HG03575 (cell line): ENCODE data around the gene PSKH1.

Experiments used
- ATAC-seq: cut with Tn5 transposase; IDR thresholded peaks from one replicate; pipeline ENCODE4 v1.9.1; 2021; ENCODE audit not compliant: unreplicated experiment, insufficient number of reproducible peaks, low FRiP score; ENCODE audit errors: extremely low read depth

Gene PSKH1

DNA sequence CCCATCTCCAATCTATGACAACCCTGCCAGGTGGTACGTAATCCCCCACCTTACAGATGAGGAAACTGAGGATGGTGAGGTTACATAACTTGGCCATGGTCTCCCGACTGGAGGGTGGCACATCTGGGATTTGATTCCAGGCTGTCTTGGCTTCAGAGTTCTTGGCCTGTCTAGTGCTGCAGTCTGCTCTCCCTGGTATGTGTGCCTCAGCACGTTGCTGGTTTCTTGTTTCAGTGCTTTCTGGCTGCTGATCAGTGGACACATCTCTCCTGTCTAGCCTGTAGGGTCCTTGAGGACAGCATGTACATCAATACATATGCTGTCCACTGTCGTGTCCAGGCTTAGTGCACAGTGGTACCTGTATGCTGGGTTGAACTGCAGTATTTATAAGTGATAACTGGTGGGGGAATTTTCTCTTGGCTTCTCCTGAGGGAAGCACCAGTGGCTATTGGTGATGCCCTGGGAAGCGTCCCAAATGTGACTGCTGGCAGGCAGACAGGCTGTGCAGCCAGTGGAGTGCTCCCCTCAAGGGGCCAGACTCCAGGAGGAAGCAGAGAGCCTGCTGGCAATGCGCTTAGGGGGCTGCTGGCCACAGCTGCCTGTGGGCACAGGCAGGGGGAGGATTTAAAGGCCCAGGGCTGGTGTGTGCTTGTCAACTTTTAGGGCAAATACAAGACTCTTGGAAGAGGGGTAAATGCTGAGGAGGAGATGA is 24.2 kb downstream of the PSKH1 start:
- ATAC-seq, result no peak

DNA sequence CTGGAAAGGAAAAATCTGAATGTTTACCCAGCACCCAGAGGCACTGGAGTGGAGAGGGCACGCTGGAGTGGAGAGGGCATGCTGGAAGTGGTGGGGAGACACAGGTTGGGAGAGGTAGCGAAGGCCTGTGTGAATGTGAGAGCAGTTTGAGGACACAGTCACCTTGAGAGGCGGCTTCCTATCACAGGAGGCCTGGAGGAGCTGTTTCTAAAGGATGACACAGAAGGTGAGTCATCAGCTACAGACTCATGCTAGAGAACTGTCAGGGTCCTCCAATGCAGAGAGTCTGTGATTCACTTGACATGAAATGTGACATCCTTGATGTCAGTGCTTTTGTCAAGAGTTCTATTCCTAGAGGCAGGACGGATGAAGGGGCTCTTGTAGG is 24.8 kb downstream of the PSKH1 start:
- no peak for ATAC-seq

DNA sequence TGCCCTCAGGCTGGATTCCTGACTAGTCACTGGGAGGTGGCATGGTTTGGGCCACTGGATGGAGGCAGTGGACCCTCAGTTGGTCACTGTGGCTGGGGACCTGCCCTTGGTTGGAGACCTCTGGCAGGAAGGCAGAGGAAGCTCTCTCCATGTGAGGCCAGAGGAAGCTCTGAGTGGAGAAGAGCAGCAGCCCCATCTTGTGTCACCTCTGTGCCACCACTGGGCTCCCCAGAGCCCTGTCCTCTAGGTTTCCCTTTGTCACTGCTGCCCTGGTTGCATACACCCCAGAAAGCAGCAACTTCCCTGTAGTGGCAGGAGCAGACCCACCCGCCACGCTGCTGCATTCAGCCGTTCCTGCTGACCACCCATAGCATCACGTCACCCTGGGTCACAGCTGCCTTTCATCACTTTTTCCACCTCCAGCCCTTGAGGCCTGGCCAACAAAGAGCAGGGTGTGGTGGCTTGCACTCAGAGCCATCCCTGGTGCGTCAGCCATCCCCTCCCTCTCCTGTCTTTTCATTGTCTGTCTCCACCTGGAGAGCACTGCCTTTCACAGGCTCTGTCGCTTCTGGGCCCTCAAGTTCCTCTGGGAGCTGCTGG is 26.7 kb downstream of the PSKH1 start:
- no peak for ATAC-seq

DNA sequence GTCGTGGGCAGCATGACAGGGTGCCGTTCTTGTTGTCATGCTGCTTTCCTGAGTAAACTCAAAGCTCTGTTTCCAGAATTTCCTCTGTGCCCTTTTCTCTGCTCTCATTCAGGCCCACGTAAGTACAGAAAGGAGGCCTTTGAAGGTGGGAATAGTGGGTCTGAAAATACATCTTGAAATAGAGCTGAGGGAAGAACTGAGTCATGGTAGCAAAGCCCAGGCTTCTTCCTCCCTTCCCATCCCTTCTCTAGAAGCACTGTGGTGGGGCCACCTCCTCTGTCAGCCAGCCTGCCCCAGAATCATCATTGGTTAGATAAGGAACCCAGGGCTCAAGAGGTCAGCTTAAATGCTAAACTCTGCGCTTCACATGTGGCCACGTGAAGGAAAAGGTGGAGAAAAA is 29.2 kb downstream of the PSKH1 start:
- ATAC-seq, result no peak

DNA sequence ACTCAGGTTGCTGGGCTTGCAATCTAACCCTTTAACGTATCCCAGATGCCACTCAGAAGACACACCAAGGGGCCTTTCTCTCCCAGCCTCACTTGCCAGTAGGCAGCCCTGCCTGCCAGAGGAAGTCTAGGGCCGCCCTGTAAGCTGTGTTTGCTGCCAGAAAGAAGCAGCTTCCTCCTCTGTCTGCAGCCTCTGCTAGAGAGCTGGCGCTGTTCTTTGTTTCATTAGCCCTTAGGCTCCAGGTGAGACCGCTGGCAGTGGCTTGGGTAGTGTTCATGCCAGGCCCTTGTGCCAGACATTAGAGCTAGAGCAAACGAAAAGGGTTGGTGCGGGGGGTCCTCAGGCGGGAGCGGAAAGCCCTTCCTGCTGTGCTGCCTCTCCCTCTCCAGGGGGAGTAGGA is 29.7 kb downstream of the PSKH1 start:
- no peak for ATAC-seq

DNA sequence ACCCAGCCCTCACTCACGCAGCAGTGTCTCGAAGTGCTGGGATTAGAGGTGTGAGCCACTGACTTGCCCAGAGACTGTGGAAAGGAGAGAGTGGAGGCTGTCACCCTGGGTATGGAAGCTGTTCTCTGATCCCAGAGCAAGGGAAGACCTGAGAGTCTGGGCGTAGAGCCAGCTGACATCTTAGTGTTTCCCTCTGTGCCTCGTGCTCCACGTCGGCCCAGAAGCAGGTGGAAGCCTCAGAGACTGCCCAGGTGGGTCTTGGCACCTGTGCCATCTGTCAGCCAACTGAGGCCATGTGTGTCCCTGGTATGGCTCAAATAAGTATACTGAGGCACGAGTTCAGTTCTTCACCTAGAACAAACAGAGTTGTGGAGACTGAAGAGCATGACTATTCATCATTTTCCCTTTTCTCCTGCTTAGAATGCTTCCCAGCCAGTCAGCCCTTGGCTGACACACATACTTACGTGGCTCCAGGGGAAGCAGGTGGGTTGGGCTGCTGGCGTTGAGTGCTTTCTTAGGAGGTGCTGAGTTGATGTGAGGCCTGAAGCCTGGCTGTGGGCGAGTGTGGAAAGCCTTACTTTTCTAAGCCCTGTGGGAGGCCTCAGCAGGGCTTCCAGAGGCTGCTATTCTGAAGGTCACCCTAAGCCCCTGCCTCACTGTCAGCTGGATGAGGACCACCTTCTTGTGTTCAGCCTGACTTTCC is 30.5 kb downstream of the PSKH1 start:
- no peak for ATAC-seq

DNA sequence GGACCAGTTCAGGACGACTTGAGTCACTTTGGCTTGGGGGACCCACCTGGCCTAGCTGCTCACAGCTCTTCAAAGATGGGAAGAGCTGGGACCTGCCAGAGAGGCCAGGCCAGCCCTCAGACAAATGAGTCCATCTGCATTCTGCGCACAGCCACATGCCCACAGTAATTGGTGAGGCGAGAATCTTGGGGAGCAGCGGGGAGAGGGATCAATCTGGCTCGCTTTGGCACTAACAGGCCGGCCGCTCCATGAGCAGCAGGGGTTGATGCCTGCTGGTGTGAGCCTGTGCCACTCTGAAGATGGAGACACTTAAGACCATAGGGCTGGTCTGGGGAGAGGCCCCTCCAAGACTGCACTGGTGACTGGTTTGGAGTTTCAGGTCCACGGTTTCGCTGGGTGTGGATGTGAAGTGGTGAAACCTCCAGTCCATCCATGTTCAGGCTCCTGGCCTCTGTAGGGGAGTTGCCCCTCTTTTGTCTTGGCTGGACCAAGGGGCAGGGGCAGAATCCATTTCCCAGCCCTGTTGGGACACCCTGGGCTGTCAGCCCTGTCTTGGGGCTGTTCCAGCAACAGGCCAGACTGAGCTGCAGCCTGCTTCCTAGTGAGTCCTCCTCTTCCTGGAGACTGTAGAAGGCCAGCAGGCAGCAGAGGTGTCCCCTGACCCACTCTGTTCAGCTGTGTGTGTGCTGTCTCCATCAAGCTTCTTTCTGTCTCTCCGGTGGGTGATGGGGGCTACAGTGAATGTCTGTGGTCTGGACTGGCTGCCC is 31.3 kb downstream of the PSKH1 start:
- ATAC-seq, result no peak

DNA sequence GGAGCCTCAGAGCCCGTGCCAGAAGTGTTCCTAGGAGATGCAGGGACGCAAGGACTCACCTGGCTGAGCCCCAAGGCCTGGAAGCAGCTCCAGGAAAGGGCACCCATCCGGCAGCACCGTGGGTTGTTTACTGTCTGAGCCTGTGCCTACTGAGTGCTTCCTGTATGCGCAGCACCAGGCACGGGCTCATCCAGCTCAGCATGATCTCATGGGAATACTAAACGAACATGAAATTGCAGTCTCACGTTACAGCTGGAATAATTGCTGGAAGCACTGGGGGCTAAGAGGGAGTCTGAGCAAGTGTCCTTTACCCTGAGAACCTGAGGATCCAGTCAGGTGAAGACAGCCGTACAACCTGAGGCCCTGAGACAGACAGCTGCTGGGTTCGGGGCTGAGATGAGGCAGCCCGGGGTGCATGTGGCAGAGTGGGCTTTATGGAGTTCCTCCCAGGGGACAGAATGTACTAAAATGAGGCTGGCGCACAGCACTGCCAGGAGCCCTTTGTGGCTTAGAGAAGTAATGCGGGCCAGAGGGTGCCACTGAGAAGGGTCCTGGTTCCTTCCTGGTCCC is 33.2 kb downstream of the PSKH1 start:
- no peak for ATAC-seq

DNA sequence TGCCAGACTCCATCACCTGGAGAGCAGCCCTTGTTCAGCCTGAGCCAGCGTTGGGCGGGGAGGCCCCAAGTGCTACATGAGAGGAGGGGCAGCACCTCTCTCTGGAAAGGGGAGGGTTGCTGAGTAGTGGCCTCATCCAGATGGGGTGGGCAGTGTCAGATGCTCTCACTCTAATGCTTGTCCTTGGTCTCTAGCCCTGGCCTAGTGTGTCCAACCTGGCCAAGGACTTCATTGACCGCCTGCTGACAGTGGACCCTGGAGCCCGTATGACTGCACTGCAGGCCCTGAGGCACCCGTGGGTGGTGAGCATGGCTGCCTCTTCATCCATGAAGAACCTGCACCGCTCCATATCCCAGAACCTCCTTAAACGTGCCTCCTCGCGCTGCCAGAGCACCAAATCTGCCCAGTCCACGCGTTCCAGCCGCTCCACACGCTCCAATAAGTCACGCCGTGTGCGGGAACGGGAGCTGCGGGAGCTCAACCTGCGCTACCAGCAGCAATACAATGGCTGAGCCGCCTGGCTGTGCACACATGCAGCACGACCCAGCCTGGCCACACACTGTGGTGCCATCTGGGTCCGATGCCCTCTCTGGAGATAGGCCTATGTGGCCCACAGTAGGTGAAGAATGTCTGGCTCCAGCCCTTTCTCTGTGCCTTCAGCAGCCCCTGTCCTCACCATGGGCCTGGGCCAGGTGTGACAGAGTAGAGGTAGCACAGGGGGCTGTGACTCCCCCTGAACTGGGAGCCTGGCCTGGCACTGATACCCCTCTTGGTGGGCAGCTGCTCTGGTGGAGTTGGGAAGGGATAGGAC is 34.3 kb downstream of the PSKH1 start:
- no peak for ATAC-seq

DNA sequence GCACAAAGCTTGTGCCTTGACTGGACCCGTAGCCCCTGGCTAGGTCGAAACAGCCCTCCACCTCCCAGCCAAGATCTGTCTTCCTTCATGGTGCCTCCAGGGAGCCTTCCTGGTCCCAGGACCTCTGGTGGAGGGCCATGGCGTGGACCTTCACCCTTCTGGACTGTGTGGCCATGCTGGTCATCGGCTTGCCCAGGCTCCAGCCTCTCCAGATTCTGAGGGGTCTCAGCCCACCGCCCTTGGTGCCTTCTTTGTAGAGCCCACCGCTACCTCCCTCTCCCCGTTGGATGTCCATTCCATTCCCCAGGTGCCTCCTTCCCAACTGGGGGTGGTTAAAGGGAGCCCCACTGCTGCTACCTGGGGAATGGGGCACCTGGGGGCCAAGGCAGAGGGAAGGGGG is 35.1 kb downstream of the PSKH1 start:
- ATAC-seq, result no peak

DNA sequence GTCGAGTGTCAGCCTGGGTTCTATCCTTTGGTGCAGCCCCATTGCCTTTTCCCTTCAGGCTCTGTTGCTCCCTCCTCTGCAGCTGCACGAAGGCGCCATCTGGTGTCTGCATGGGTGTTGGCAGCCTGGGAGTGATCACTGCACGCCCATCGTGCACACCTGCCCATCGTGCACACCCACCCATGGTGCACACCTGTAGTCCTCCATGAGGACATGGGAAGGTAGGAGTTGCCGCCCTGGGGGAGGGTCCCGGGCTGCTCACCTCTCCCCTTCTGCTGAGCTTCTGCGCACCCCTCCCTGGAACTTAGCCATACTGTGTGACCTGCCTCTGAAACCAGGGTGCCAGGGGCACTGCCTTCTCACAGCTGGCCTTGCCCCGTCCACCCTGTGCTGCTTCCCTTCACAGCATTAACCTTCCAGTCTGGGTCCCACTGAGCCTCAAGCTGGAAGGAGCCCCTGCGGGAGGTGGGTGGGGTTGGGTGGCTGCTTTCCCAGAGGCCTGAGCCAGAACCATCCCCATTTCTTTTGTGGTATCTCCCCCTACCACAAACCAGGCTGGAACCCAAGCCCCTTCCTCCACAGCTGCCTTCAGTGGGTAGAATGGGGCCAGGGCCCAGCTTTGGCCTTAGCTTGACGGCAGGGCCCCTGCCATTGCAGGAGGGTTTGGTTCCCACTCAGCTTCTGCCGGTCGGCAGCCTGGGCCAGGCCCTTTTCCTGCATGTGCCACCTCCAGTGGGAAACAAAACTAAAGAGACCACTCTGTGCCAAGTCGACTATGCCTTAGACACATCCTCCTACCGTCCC is 35.7 kb downstream of the PSKH1 start:
- no peak for ATAC-seq

DNA sequence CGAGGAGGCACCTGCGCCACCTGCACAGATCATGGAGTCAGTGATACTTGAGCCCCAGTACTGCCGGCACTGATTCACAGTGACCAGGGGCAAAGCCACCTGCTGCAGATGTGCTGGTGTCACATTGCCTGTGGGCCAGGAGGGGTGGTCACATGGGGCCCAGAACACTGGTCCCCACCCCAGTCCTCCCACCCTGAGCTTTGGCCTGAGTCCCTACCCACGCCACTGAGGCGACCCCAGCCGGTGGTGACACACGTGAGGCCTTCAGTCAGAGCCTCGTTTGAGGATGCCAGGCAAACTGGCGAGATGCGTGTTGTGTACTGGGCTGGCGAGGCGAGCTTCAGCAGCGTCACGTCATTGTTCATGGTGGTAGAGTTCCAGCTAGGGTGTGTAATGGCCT is 37.1 kb downstream of the PSKH1 start:
- ATAC-seq, result no peak

DNA sequence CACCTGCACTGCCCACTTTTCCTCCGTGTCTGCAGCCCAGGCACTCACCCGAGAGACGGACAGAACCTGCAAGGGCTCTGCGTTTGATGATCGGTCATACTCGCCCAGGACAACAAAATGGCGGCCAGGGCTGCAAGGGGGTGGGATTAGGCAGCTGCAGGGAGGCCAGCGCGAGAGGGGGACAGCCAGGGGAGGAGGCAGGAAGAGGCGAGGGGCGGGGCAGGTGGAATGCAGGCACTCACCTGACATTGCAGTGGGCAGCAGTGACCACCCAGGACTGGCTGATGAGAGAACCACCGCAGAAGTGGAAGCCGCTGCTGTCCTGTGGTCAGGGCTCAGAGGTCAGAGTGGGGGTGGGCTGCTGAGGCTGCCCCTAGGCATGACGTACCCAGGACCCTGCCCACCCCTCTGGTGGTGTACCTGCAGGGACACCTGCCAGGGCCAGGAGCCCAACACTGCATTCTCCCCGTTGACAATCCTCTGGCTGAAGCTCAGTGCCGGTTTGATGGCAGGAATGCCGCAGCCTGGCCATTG is 37.7 kb downstream of the PSKH1 start:
- ATAC-seq, result no peak

DNA sequence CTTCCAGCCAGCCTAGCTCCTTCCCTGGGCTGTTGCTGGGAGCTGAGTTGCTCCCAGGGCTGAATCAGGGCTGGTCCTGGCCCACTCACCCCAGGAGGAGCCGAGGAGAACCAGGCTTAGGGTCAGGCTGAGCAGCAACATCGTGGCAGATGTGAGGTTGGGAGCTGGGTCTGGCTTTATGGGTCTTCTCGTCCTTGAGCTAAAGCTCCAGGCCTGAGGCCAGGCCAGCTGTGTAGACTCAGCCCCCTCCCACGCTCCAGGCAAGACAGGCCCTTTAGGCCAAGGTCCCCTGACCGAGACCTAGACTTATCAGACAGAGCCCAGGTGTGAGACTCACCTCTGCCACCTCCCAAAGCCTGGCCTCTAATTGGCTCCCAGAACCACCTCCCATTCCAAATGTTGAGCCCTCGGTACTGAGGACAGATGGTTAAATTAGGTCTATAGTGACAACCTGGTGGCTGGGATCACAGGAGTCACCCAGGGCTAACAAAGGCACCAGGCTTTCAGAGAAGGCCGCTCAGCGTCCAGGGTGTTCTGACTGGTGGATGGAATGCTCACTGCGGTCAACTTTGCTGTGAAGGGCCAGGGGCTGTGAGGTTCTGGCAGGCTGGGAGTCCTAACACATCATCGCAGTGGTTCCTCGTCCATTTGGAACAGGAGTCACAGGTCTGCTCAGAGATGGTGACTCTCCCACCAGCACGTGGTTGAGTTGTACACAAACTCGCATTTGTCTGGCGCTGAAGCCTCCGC is 38.8 kb downstream of the PSKH1 start, which contains the start of gene CTRL:
Gene CTRL (minus strand): TSS at position 151 of the 750 bp plus-strand sequence. CDS start 10 bp downstream, at position 141.
- ATAC-seq, result no peak

DNA sequence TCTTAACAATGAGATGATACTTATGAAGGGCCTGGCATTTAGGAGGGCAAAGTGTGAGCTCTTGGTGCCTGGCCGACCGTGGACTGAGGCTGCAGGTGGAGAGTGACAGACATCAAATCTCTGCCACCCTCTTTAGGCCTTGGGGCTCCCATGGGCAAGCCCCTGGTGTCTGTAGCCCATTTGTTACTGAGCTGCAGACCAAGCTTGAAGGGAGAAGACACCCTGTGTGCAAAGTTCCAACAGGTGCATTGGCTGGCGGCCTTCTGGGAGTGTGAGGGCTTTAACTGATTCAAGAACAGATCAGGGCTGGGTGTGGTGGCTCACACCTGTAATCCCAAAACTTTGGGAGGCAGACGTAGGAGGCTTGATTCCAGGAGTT is 39.4 kb downstream of the PSKH1 start:
- ATAC-seq, result no peak

DNA sequence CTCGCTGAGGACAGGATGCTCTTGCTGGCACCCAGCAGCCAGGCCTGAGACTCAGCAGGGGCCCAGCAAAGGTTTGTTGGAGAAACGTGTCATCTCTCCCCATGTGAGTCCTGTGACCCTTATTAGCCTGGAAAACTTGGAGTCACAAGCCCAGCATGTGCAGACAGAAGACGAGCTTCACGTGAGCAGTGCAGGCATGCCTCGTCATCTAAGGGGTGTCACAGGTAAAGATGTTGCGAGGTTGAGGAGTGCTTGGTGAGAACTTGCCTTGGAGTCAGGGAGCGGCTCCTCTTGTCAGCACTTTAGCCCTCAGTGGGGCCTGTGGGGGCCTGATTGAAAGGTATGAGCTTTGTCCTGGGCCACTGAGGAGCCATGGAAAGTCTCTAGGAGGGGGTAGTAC is 40.8 kb downstream of the PSKH1 start:
- ATAC-seq, result no peak
